Skin epidermis (tissue), 12 donors: ENCODE measurements around the gene PAX8.

Source experiments
- H3K27ac ChIP-seq, 21 experiments: fragments of 200-600 bp; sonication (generic) in 11 of 21; one replicate each; pipeline ENCODE4 v1.5.0; 2020; ENCODE audit warnings: mild to moderate bottlenecking in 3 of 21, inconsistent platforms in 2 of 21, moderate library complexity in 2 of 21
- H3K4me3 ChIP-seq, 7 experiments: fragments of 200-600 bp; sonication (generic) in 2 of 7; one replicate each; pipeline ENCODE4 v1.5.0; 2020; ENCODE audit warnings: inconsistent platforms in 2 of 7, mild to moderate bottlenecking in 2 of 7, moderate library complexity in 1 of 7

PAX8 gene

DNA sequence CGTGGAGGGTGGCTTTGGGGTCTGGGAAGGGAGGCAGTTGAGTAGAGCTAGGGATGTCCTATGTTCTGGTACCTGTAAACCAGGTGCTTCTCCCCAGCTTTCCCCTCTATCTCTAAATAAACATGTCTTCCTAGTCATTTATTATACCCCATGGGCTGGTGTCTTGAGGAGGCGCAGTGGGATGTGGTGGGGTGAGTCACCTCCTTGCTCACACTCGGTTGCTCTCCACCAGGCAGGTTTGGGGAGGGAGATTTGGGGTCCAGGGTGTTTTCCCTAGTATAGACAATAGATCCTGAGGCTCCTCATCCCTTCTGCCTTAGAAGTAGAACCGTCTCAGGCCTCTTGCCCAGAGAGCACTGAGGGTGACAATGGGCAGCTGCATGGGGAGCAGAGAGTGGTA is 99.8 kb downstream of the PAX8 start:
- H3K4me3 ChIP-seq = no peak overlapping the region
- H3K27ac ChIP-seq = peak overlapping the region in 1 of 21 experiments; percentile 23

DNA sequence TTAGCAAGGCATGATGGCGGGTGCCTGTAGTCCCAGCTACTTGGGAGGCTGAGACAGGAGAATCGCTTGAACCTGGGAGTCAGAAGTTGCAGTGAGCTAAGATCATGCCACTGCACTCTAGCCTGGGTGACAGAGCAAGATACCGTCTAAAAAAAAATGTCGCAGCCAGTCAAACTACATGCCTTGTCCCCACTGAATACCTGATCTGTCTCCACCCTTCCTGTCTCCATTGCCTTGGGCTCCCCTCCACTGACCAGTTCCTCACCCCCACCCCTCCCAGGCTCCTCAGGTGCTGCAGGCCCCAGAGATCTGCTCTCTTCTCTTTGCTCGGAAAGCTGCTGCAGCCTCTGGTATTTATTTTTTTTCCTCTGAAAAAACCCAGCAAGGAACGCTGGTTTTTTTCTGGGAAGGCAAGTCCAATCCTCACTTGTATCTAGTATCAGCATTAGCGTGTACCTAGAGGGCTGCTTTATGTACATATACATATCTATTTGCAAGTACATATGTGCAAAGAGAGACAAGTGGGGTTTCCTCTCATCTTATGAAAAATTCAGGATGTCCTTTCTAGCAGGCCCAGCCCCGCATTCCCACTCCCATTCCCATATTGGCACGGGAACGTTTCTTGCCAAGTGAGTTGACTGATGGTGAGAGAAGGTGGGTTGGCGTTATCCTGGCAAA is 100.5 kb downstream of the PAX8 start:
- no peak overlapping the region for H3K27ac ChIP-seq
- H3K4me3 ChIP-seq = no peak overlapping the region

- peak overlapping the region in 4 of 21 experiments; percentile 11 to 95 (median 87) for H3K27ac ChIP-seq
- H3K4me3 ChIP-seq = peak overlapping the region in 1 of 7 experiments; percentile 43
Observed at GRCh38 chr2:113176696-113177355, 101.9 kb downstream of the PAX8 start.

GRCh38 chr2:113175736-113176695 is 102.7 kb downstream of the PAX8 start:
- Histone ChIP-seq H3K4me3 (peak overlapping the region in 6 of 7 experiments; percentile 31 to 48 (median 36)), H3K27ac (peak overlapping the region in 12 of 21 experiments; percentile 11 to 95 (median 83))

GRCh38 chr2:113175042-113175628 is 103.6 kb downstream of the PAX8 start:
- H3K27ac ChIP-seq = peak overlapping the region in 15 of 21 experiments; percentile 39 to 95 (median 83)

DNA sequence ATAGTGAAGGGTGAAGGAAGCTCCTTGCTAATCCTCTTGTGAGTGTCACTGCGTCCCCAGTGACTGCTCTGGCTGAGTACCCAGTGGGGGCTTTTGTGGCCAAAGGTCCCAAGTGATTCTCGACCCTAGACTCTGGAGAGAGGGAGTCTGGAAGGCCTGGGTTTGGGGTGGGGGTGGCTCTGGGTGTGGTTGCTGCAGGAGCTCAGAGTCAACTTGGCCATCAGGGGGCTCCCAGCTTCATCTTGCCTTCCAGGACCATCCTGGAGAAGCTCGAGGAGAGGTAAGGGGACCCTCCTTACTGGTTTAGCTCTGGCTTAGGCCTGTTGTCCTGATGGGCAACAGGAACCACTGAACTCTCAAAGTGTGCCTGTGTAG is 104.4 kb downstream of the PAX8 start:
- Histone ChIP-seq H3K27ac (peak overlapping the region in 20 of 21 experiments; percentile 17 to 95 (median 80)), H3K4me3 (peak overlapping the region; percentile 27 to 48 (median 36))

More at GRCh38 chr2:113175042-113175628, 103.6 kb downstream of the PAX8 start:
- H3K4me3 ChIP-seq = peak overlapping the region; percentile 27 to 48 (median 36)

GRCh38 chr2:113173542-113174375 is 105.0 kb downstream of the PAX8 start, which contains the start of gene PSD4:
Gene PSD4 (plus strand): TSS chr2:113173971. CDS start chr2:113182457, 8,486 bp downstream.
- Histone ChIP-seq H3K4me3 (peak within 1 kb of the TSS; percentile 27 to 48 (median 36)), H3K27ac (peak within 1 kb of the TSS in 20 of 21 experiments; percentile 17 to 95 (median 80))

DNA sequence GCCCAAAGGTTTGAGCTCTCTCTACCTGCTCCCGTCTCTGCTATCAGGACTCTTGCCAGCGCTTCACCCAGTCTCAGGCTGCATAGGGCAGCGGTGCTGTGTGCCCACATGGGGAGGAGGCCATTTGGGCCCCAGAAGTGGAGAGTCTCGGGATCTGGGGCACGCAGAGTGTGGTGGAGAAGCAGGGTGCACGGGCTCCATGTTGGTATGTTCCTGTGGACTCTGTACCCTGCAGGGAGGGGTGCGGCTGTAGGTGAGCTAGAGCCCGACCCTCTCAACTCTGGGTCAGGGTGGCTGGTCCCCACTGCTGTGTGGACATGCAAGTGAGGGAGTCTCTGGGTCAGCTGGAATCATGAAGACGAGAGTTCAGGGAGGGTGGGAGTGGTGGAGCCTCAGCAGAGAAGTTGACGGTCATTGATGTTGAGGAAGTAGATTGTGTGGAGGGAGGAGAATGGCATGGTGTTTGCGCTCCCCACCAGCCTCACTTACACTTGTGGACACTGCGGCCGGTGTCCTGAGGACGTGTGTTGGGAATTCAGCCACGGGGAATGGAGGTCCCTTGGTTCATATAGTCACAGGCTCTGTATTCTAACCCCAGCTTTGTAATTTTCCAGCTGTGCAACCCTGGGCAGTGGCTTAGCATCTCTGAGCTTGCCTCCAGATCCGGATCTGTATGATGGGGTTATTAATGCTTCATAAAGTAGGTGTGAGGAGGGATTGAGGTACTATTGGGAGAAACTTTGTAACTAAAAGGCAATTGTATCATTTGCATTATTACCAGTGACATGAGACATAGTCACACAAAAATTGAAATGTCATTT is 105.8 kb downstream of the PAX8 start:
- Histone ChIP-seq H3K4me3 (no peak overlapping the region), H3K27ac (peak overlapping the region in 16 of 21 experiments; percentile 10 to 95 (median 82))

DNA sequence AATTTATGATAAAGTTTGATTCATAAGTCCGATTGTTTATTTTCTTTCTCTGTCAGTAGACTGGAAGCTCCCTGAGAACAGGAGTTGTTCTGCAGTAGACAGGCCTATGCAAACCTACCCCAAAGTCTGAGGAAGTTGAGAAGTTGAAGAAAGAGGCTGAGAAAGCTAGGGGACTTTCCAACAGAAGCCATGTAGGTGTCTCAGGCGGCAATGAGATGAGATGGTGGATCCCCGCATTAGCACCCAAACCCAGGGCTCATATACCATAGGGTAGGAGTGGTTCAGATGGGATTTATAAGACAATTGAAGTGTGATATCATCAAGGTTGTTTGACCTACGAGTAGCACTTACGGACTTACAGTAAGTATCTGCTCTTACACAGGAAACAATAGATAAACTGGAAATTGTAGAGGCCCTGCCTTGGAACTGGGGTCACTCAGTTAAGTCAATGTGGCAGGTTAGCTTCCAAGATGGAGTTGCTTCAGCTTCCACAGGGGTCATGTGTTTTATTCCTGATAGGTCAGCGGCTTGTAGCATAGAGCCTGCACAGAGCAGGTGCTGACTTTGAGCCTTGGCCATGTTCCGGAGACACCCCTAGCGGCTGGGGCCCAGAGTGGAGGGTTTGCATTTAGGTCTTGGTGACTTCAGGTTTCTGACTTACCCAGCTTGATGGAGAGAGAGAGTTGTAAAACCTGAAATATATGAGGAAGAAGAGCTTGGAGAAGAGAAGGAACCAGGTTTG is 107.2 kb downstream of the PAX8 start:
- Histone ChIP-seq H3K4me3 (no peak overlapping the region), H3K27ac (no peak overlapping the region)

GRCh38 chr2:113169586-113169985 is 109.1 kb downstream of the PAX8 start:
- Histone ChIP-seq H3K27ac (peak overlapping the region in 1 of 21 experiments; percentile 80), H3K4me3 (no peak overlapping the region)

GRCh38 chr2:113169002-113169530 is 109.7 kb downstream of the PAX8 start:
- Histone ChIP-seq H3K27ac (peak overlapping the region in 7 of 21 experiments; percentile 42 to 82 (median 63)), H3K4me3 (no peak overlapping the region)

DNA sequence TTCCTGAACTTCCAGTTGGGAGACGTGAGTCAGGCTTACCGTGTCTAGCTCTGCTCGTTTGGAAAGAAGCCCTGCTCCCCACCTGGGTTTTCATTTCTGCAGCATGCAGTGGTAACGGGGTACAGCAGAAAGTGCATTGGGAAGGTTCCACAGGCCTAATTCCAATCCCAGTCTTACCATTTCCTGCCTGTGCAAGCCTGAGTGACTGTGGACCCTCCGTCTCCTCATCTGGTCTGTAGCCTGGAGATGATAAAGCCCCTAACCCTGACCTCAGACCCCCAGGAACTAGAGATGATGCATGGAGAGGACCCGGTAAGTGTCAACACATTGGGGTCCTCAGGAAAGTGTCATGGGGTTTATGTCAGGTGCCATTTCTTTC is 110.8 kb downstream of the PAX8 start:
- H3K27ac ChIP-seq = peak overlapping the region in 8 of 21 experiments; percentile 30 to 82 (median 54)
- H3K4me3 ChIP-seq = no peak overlapping the region

- Histone ChIP-seq H3K4me3 (no peak overlapping the region), H3K27ac (peak overlapping the region in 11 of 21 experiments; percentile 12 to 82 (median 63))
Observed at GRCh38 chr2:113167115-113167932, 111.4 kb downstream of the PAX8 start.

- no peak overlapping the region for H3K4me3 ChIP-seq
- no peak overlapping the region for H3K27ac ChIP-seq
Observed at GRCh38 chr2:113166187-113166645, 112.5 kb downstream of the PAX8 start.
